LNCaP clone FGC (cell line): ENCODE measurements around the gene NRAP.
A peak's percentile ranks its signal among the peaks of the same experiment; 100 is the strongest.

ENCODE experiments used
- DNase-seq: peaks from one replicate; pipeline ENCODE4 v3.0.0-alpha.2; 2011; ENCODE audit warnings: low read depth
- H3K4me3 ChIP-seq: 2 replicates; pipeline ENCODE4 v1.5.1; 2011; ENCODE audit warnings: mild to moderate bottlenecking, low read depth, low read length, control low read depth
- CTCF ChIP-seq: IDR thresholded peaks from 2 replicates; pipeline ENCODE4 v1.5.1; 2012; ENCODE audit warnings: mild to moderate bottlenecking; ENCODE audit not compliant: control insufficient read depth, insufficient read depth; ENCODE audit errors: extremely low read depth

The NRAP gene

GRCh38 chr10:113709221-113709838 is 45.5 kb upstream of the NRAP start:
- no peak for TF ChIP-seq CTCF
- DNase-seq = no peak
- no peak overlapping the region for H3K4me3 ChIP-seq

- no peak overlapping the region for H3K4me3 ChIP-seq
- no peak for DNase-seq
- TF ChIP-seq CTCF = no peak
These were observed 44.8 kb upstream of the NRAP start for GRCh38 chr10:113708640-113709039.

GRCh38 chr10:113706623-113707022 is 42.8 kb upstream of the NRAP start:
- TF ChIP-seq CTCF = no peak
- no peak for DNase-seq
- H3K4me3 ChIP-seq = no peak overlapping the region

DNA sequence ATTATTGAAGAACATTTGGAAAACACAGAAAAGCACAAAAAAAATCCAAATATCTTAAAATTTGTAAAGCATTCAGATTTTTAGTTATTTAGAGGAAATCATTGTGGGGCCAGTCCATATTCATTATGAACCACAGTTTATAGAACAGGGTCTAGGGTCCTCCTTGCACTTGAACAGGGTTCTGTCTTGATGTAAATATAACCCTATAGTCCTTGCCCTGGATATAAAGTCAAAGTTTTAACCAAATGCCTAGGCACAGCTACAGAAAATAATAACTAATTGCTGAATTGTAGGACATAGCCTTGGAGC is 41.5 kb upstream of the NRAP start:
- H3K4me3 ChIP-seq = no peak overlapping the region
- no peak for TF ChIP-seq CTCF
- DNase-seq = no peak

DNA sequence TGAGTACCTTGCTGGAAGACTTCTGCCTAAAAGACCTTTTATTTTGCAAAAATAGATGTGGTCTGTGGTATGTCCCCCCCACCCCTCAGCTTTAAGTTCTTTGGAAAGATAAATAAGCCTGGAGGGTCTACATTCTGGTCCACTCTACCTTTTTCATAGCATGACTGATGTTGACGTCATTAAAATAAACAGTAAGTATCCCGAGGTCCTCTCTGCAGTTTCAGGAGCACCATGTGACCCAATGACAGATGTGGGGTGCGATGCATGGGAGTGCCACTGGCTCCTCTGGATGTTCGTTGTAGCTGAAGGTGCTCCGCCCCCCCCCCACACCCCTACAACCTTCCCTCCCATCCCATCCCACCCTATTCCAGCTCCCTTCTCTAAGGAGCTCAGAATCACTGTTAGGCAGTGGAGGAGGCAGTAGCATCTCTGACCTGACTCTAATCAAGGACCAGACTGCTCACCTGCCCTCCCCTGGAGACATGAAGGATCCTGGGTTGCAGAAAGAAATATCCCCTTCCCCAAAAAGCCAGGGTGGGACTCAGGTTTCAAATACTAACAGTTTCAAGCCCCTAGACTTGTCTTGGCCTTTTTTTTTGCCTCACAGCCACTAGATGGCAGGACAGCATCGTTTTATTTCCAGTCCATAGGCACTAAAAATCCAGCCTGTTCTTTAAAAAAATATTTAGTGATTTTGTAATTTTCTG is 40.9 kb upstream of the NRAP start:
- DNase-seq = no peak
- H3K4me3 ChIP-seq = no peak overlapping the region
- TF ChIP-seq CTCF = peak; percentile 67

DNA sequence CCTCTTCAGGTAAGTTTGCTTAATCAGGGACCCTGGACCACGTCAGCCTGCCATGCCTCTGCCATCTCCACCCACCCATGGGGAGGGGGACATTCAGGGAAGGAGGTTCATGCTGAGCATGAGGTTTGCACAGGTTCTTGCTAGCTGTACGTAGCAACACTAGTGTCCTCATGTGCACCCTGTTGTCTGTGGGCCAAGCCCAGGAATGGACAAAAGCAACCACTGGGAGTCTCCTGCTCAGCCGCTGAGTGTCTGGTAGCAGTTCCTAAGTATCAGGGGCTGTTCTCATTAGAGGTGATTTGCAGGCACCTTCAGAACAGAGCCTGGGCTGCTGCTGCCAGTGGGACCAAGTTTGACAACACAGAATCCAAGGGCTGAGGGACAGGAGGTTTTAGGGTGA is 33.8 kb upstream of the NRAP start:
- TF ChIP-seq CTCF = no peak
- no peak overlapping the region for H3K4me3 ChIP-seq
- no peak for DNase-seq

GRCh38 chr10:113695691-113696090 is 31.9 kb upstream of the NRAP start:
- H3K4me3 ChIP-seq = no peak overlapping the region
- TF ChIP-seq CTCF = no peak
- DNase-seq = no peak
